DOHH2 (cell line): ENCODE data around the gene MRPS16.

Experiments used
- H3F3A ChIP-seq: fragments of 200-600 bp; sonication (generic), shearing (Covaris generic); 2 replicates; pipeline ENCODE4 v1.6.0; 2016; ENCODE audit warnings: antibody characterized with exemption, mild to moderate bottlenecking; ENCODE audit not compliant: control insufficient read depth, insufficient read depth
- H3K27ac ChIP-seq: fragments of 200-600 bp; sonication (generic); 2 replicates; pipeline ENCODE4 v1.5.1; 2014; ENCODE audit warnings: low read depth, mild to moderate bottlenecking, low read length, moderate library complexity
- H3K27me3 ChIP-seq: fragments of 200-600 bp; sonication (generic); 2 replicates; pipeline ENCODE4 v1.6.1; 2014; ENCODE audit warnings: mild to moderate bottlenecking, low read length, mixed read lengths; ENCODE audit not compliant: control insufficient read depth
- H3K36me3 ChIP-seq: fragments of 200-600 bp; sonication (generic); 2 replicates; pipeline ENCODE4 v1.6.1; 2014; ENCODE audit warnings: mild to moderate bottlenecking, low read length, moderate library complexity, mixed read lengths; ENCODE audit not compliant: control insufficient read depth
- H3K4me1 ChIP-seq: fragments of 200-600 bp; sonication (generic); 2 replicates; pipeline ENCODE4 v1.6.1; 2014; ENCODE audit warnings: mild to moderate bottlenecking, low read length, mixed read lengths; ENCODE audit not compliant: control insufficient read depth
- H3K4me2 ChIP-seq: fragments of 200-600 bp; sonication (generic); 2 replicates; pipeline ENCODE4 v1.6.0; 2014; ENCODE audit warnings: mild to moderate bottlenecking, low read length, moderate library complexity
- H3K4me3 ChIP-seq: fragments of 200-600 bp; sonication (generic); 2 replicates; pipeline ENCODE4 v1.5.1; 2014; ENCODE audit warnings: mild to moderate bottlenecking, low read length, mixed read lengths
- H3K79me2 ChIP-seq: fragments of 200-600 bp; sonication (generic); 2 replicates; pipeline ENCODE4 v1.6.1; 2014; ENCODE audit warnings: mild to moderate bottlenecking, low read length, mixed read lengths; ENCODE audit not compliant: control insufficient read depth
- H3K9me2 ChIP-seq: fragments of 200-600 bp; sonication (generic); replicated peaks from 2 replicates; pipeline ENCODE4 v1.6.1; 2014; ENCODE audit warnings: mild to moderate bottlenecking, low read length, mixed read lengths; ENCODE audit not compliant: control insufficient read depth
- H3K9me3 ChIP-seq: fragments of 200-600 bp; sonication (generic); 2 replicates; pipeline ENCODE4 v1.6.1; 2014; ENCODE audit warnings: antibody characterized with exemption, low read length, mixed read lengths; ENCODE audit not compliant: control insufficient read depth, insufficient read depth
- H4K20me1 ChIP-seq: fragments of 200-600 bp; sonication (generic); 2 replicates; pipeline ENCODE4 v1.6.0; 2014; ENCODE audit warnings: low read depth, mild to moderate bottlenecking, antibody characterized with exemption, low read length, moderate library complexity; ENCODE audit not compliant: control insufficient read depth, insufficient read depth
- CTCF ChIP-seq: fragments of 200-600 bp; sonication (generic); IDR thresholded peaks from one replicate; pipeline ENCODE4 v1.5.1; 2014; ENCODE audit warnings: antibody characterized with exemption, mild to moderate bottlenecking, low read depth, low read length; ENCODE audit not compliant: poor library complexity, severe bottlenecking
- EZH2phosphoT487 ChIP-seq: fragments of 200-600 bp; sonication (generic); IDR thresholded peaks from 2 replicates; pipeline ENCODE4 v1.6.1; 2017; ENCODE audit warnings: borderline replicate concordance, mild to moderate bottlenecking, antibody characterized with exemption, low read length, moderate library complexity, mixed read lengths

Gene MRPS16

GRCh38 chr10:73252445-73253224 lies at the start of gene MRPS16:
Gene MRPS16, minus strand, starts transcription at chr10:73252644. Its CDS starts 162 bp downstream, at chr10:73252482.
- Histone ChIP-seq H3K4me3 (peak within 1 kb of the TSS; percentile 83), H4K20me1 (no peaks in the 10 kb centered on the region), H3F3A (peaks cover 22% of the 10 kb centered on the region), H3K4me2 (peak within 1 kb of the TSS; percentile 97), H3K79me2 (peaks cover 68% of the 10 kb centered on the region), H3K9me3 (no peaks in the 10 kb centered on the region), H3K9me2 (no peaks in the 10 kb centered on the region), H3K27me3 (no peaks in the 10 kb centered on the region), H3K4me1 (peaks cover 44% of the 10 kb centered on the region), H3K36me3 (peaks cover 53% of the 10 kb centered on the region), H3K27ac (peak within 1 kb of the TSS; percentile 62)
- no peak for TF ChIP-seq EZH2phosphoT487

GRCh38 chr10:73296946-73297345 lies 44.5 kb upstream of the MRPS16 start:
- Histone ChIP-seq H3K9me2 (no peaks in the 10 kb centered on the region), H3K79me2 (no peaks in the 10 kb centered on the region), H3F3A (no peaks in the 10 kb centered on the region), H3K27ac (no peak overlapping the region), H3K27me3 (peaks cover 26% of the 10 kb centered on the region), H3K4me2 (no peak overlapping the region), H3K4me1 (no peaks in the 10 kb centered on the region), H3K4me3 (no peak overlapping the region), H3K9me3 (no peaks in the 10 kb centered on the region), H3K36me3 (no peaks in the 10 kb centered on the region), H4K20me1 (no peaks in the 10 kb centered on the region)
- TF ChIP-seq CTCF, result no peak
- no peak for TF ChIP-seq EZH2phosphoT487

- H3K27ac ChIP-seq, result no peak overlapping the region
- H3K36me3 ChIP-seq, result no peaks in the 10 kb centered on the region
- no peak overlapping the region for H3K4me2 ChIP-seq
- no peaks in the 10 kb centered on the region for H3F3A ChIP-seq
- peaks cover 4% of the 10 kb centered on the region; the same call in 1 of the 2 replicates for H3K9me3 ChIP-seq
- no peaks in the 10 kb centered on the region for H3K4me1 ChIP-seq
- H3K9me2 ChIP-seq, result no peaks in the 10 kb centered on the region
- H3K4me3 ChIP-seq, result no peak overlapping the region
- no peaks in the 10 kb centered on the region for H3K79me2 ChIP-seq
- no peaks in the 10 kb centered on the region for H4K20me1 ChIP-seq
- peaks cover 26% of the 10 kb centered on the region for H3K27me3 ChIP-seq
- no peak for TF ChIP-seq CTCF
- no peak for TF ChIP-seq EZH2phosphoT487
Observed at GRCh38 chr10:73293461-73293860, 41.0 kb upstream of the MRPS16 start.

GRCh38 chr10:73289958-73290357 lies 37.5 kb upstream of the MRPS16 start:
- H3K9me3 ChIP-seq, result peaks cover 4% of the 10 kb centered on the region; the same call in 1 of the 2 replicates
- no peaks in the 10 kb centered on the region for H3K36me3 ChIP-seq
- H3F3A ChIP-seq, result no peaks in the 10 kb centered on the region
- no peaks in the 10 kb centered on the region for H3K79me2 ChIP-seq
- no peak overlapping the region for H3K4me3 ChIP-seq
- H3K4me2 ChIP-seq, result no peak overlapping the region
- no peak overlapping the region for H3K27ac ChIP-seq
- peaks cover 12% of the 10 kb centered on the region for H3K27me3 ChIP-seq
- no peaks in the 10 kb centered on the region for H4K20me1 ChIP-seq
- TF ChIP-seq CTCF, result no peak
- no peak for TF ChIP-seq EZH2phosphoT487
- H3K9me2 ChIP-seq, result no peaks in the 10 kb centered on the region
- no peaks in the 10 kb centered on the region for H3K4me1 ChIP-seq
